BLaER1 (cell line): ENCODE data around the gene KMT2A.
A peak's percentile ranks its signal among the peaks of the same experiment; 100 is the strongest.
"Not testable (repeated sequence)": the region's sequence is repeated elsewhere in the genome, so short reads cannot be mapped to it uniquely, and the experiment has no call there.

Source experiments
- H3K27ac ChIP-seq: shearing (Covaris generic); formaldehyde crosslinking; 2 replicates; pipeline ENCODE4 v1.8.1; 2022
- H3K27me3 ChIP-seq: shearing (Covaris generic); formaldehyde crosslinking; 2 replicates; pipeline ENCODE4 v1.8.1; 2022
- H3K36me3 ChIP-seq: shearing (Covaris generic); formaldehyde crosslinking; 2 replicates; pipeline ENCODE4 v1.8.1; 2022
- H3K4me1 ChIP-seq: shearing (Covaris generic); formaldehyde crosslinking; 2 replicates; pipeline ENCODE4 v1.8.1; 2022
- H3K4me2 ChIP-seq: shearing (Covaris generic); formaldehyde crosslinking; 2 replicates; pipeline ENCODE4 v1.8.1; 2022
- H3K4me3 ChIP-seq: shearing (Covaris generic); formaldehyde crosslinking; 2 replicates; pipeline ENCODE4 v1.8.1; 2022
- H3K9ac ChIP-seq: shearing (Covaris generic); formaldehyde crosslinking; 2 replicates; pipeline ENCODE4 v1.8.1; 2022
- H3K9me3 ChIP-seq: shearing (Covaris generic); formaldehyde crosslinking; 2 replicates; pipeline ENCODE4 v1.8.1; 2022
- H4K20me1 ChIP-seq: shearing (Covaris generic); formaldehyde crosslinking; 2 replicates; pipeline ENCODE4 v1.8.1; 2022
- Cebpa-rat ChIP-seq: shearing (Covaris generic); IDR thresholded peaks from 2 replicates; pipeline ENCODE4 v1.8.1; 2022

KMT2A gene

GRCh38 chr11:118442301-118442700 is 6.0 kb downstream of the KMT2A start:
- no peaks in the 10 kb centered on the region for H3K27me3 ChIP-seq
- H3K4me1 ChIP-seq: peaks cover 38% of the 10 kb centered on the region
- H3K4me3 ChIP-seq: no peak overlapping the region
- H3K9ac ChIP-seq: peak overlapping the region; percentile 16; the same call in 1 of the 2 replicates
- H3K27ac ChIP-seq: no peak overlapping the region
- H4K20me1 ChIP-seq: peaks cover 100% of the 10 kb centered on the region
- no peak for TF ChIP-seq Cebpa-rat
- no peaks in the 10 kb centered on the region for H3K9me3 ChIP-seq
- H3K36me3 ChIP-seq: peaks cover 59% of the 10 kb centered on the region
- H3K4me2 ChIP-seq: peak overlapping the region; percentile 25; the same call in 1 of the 2 replicates

- Histone ChIP-seq H3K36me3 (peaks cover 64% of the 10 kb centered on the region), H3K27me3 (no peaks in the 10 kb centered on the region), H3K4me1 (peaks cover 38% of the 10 kb centered on the region), H3K27ac (no peak overlapping the region), H3K9me3 (no peaks in the 10 kb centered on the region), H3K9ac (no peak overlapping the region), H4K20me1 (peaks cover 100% of the 10 kb centered on the region), H3K4me2 (no peak overlapping the region), H3K4me3 (no peak overlapping the region)
- no peak for TF ChIP-seq Cebpa-rat
These were observed 6.8 kb downstream of the KMT2A start for GRCh38 chr11:118442908-118443589.

- no peak overlapping the region for H3K27ac ChIP-seq
- no peak for TF ChIP-seq Cebpa-rat
- peaks cover 36% of the 10 kb centered on the region for H3K4me1 ChIP-seq
- H3K4me3 ChIP-seq: no peak overlapping the region
- H4K20me1 ChIP-seq: peaks cover 100% of the 10 kb centered on the region
- H3K9me3 ChIP-seq: no peaks in the 10 kb centered on the region
- H3K27me3 ChIP-seq: no peaks in the 10 kb centered on the region
- peaks cover 69% of the 10 kb centered on the region for H3K36me3 ChIP-seq
- H3K9ac ChIP-seq: no peak overlapping the region
- H3K4me2 ChIP-seq: no peak overlapping the region
These were observed 7.4 kb downstream of the KMT2A start for GRCh38 chr11:118443590-118444218.

GRCh38 chr11:118447423-118447822 is 11.1 kb downstream of the KMT2A start:
- Histone ChIP-seq H3K36me3 (peaks cover 80% of the 10 kb centered on the region), H3K27ac (no peak overlapping the region), H3K4me2 (no peak overlapping the region), H3K9ac (no peak overlapping the region), H3K9me3 (no peaks in the 10 kb centered on the region), H3K27me3 (no peaks in the 10 kb centered on the region), H4K20me1 (peaks cover 100% of the 10 kb centered on the region), H3K4me1 (no peaks in the 10 kb centered on the region), H3K4me3 (no peak overlapping the region)
- TF ChIP-seq Cebpa-rat: no peak

- H3K9ac ChIP-seq: no peak overlapping the region
- H3K27me3 ChIP-seq: no peaks in the 10 kb centered on the region
- no peaks in the 10 kb centered on the region for H3K9me3 ChIP-seq
- H3K4me3 ChIP-seq: no peak overlapping the region
- H3K4me2 ChIP-seq: no peak overlapping the region
- H3K4me1 ChIP-seq: no peaks in the 10 kb centered on the region
- H4K20me1 ChIP-seq: peaks cover 100% of the 10 kb centered on the region
- H3K27ac ChIP-seq: no peak overlapping the region
- H3K36me3 ChIP-seq: peaks cover 82% of the 10 kb centered on the region
- no peak for TF ChIP-seq Cebpa-rat
These were observed 12.0 kb downstream of the KMT2A start for GRCh38 chr11:118448294-118448693.

- no peak overlapping the region for H3K4me3 ChIP-seq
- no peak overlapping the region for H3K27ac ChIP-seq
- H3K36me3 ChIP-seq: peaks cover 88% of the 10 kb centered on the region
- no peaks in the 10 kb centered on the region for H3K27me3 ChIP-seq
- no peak for TF ChIP-seq Cebpa-rat
- H3K9ac ChIP-seq: no peak overlapping the region
- H3K4me1 ChIP-seq: no peaks in the 10 kb centered on the region
- H4K20me1 ChIP-seq: peaks cover 100% of the 10 kb centered on the region
- no peak overlapping the region for H3K4me2 ChIP-seq
- H3K9me3 ChIP-seq: no peaks in the 10 kb centered on the region
These were observed 13.1 kb downstream of the KMT2A start for GRCh38 chr11:118449316-118449918.

- Histone ChIP-seq H3K4me2 (no peak overlapping the region), H3K27ac (no peak overlapping the region), H3K9ac (no peak overlapping the region), H3K36me3 (peaks cover 83% of the 10 kb centered on the region), H3K9me3 (no peaks in the 10 kb centered on the region), H3K4me1 (no peaks in the 10 kb centered on the region), H3K27me3 (no peaks in the 10 kb centered on the region), H4K20me1 (peaks cover 100% of the 10 kb centered on the region), H3K4me3 (no peak overlapping the region)
- TF ChIP-seq Cebpa-rat: no peak
These were observed 14.2 kb downstream of the KMT2A start for GRCh38 chr11:118450451-118450850.

GRCh38 chr11:118462178-118462577 is 25.9 kb downstream of the KMT2A start:
- Histone ChIP-seq H3K4me3 (no peak overlapping the region), H3K9ac (no peak overlapping the region), H3K36me3 (peaks cover 54% of the 10 kb centered on the region), H3K4me1 (no peaks in the 10 kb centered on the region), H3K9me3 (no peaks in the 10 kb centered on the region), H3K27me3 (no peaks in the 10 kb centered on the region), H3K27ac (no peak overlapping the region), H4K20me1 (peaks cover 100% of the 10 kb centered on the region), H3K4me2 (no peak overlapping the region)
- TF ChIP-seq Cebpa-rat: no peak

GRCh38 chr11:118468968-118469367 is 32.7 kb downstream of the KMT2A start:
- not testable (repeated sequence) for H3K27me3 ChIP-seq, H3K9ac ChIP-seq, H3K4me1 ChIP-seq, H3K9me3 ChIP-seq, H3K27ac ChIP-seq, H3K4me3 ChIP-seq, H3K4me2 ChIP-seq
- Histone ChIP-seq H4K20me1 (peaks cover 100% of the 10 kb centered on the region), H3K36me3 (peaks cover 71% of the 10 kb centered on the region)

- H3K4me2 ChIP-seq: no peak overlapping the region
- H3K36me3 ChIP-seq: peaks cover 80% of the 10 kb centered on the region
- TF ChIP-seq Cebpa-rat: no peak
- no peak overlapping the region for H3K4me3 ChIP-seq
- no peaks in the 10 kb centered on the region for H3K9me3 ChIP-seq
- no peaks in the 10 kb centered on the region for H3K4me1 ChIP-seq
- peaks cover 100% of the 10 kb centered on the region for H4K20me1 ChIP-seq
- H3K27me3 ChIP-seq: no peaks in the 10 kb centered on the region
- no peak overlapping the region for H3K27ac ChIP-seq
- H3K9ac ChIP-seq: no peak overlapping the region
These were observed 34.7 kb downstream of the KMT2A start for GRCh38 chr11:118471030-118471429.
